Endothelial cell of umbilical vein (primary cell): ENCODE data around the gene TSPOAP1. TPM values are rescaled to one million over a fixed set of nuclear protein-coding genes. Genes with fewer than 3 reads are reported as not detected.

ENCODE experiments used
- BruUV-seq: library from RNA; stranded (reverse); fragments of 400-500 nt; replicated peaks from 2 replicates; lab custom pipeline; 2021; lab: Mats Ljungman, UMichigan
- CTCF ChIA-PET: fragments of 300-600, 350-600 bp; sonication (Branson Sonifier 250); formaldehyde crosslinking; loops from one replicate; lab custom pipeline; 2021; ENCODE audit warnings: antibody characterized with exemption, inconsistent platforms; lab: Charles Lee
- POLR2A ChIA-PET: fragments of 300-600, 350-600 bp; sonication (Branson Sonifier 250); formaldehyde crosslinking; loops from one replicate; lab custom pipeline; 2021; ENCODE audit warnings: antibody characterized with exemption, inconsistent platforms; lab: Charles Lee
- DNase-seq: peaks from one replicate; pipeline ENCODE4 v3.0.0-alpha.2; 2011; ENCODE audit warnings: low read depth, low spot score
- FAIRE-seq: peaks from 2 replicates; lab custom pipeline; 2011; peaks lifted over from hg19 to GRCh38; lab: Jason Lieb, UNC
- H2AFZ ChIP-seq: 2 replicates; pipeline ENCODE4 v1.6.0; 2012; ENCODE audit warnings: low read depth, low read length, control low read depth, inconsistent platforms
- H3K27ac ChIP-seq: 2 replicates; pipeline ENCODE4 v1.5.1; 2011; ENCODE audit warnings: low read depth, mild to moderate bottlenecking, control low read depth, low read length, moderate library complexity; ENCODE audit not compliant: insufficient read depth
- H3K27me3 ChIP-seq, 2 experiments: 2 replicates each; pipeline versions ENCODE4 v1.6.0 to v1.6.1; 2011; ENCODE audit warnings: low read length in 2 of 2, mixed read lengths in 1 of 2; ENCODE audit not compliant: control insufficient read depth in 2 of 2, insufficient read depth in 2 of 2
- H3K36me3 ChIP-seq, 2 experiments: 2 replicates in 1 of 2; 3 replicates in 1 of 2; pipeline ENCODE4 v1.5.1; 2011; ENCODE audit warnings: low read length in 2 of 2, mild to moderate bottlenecking in 1 of 2, moderate library complexity in 1 of 2; ENCODE audit not compliant: control insufficient read depth in 2 of 2, insufficient read depth in 2 of 2; ENCODE audit errors: extremely low read depth in 1 of 2
- H3K4me1 ChIP-seq: 3 replicates; pipeline ENCODE4 v1.5.1; 2011; ENCODE audit warnings: mild to moderate bottlenecking, low read length; ENCODE audit not compliant: control insufficient read depth, insufficient read depth; ENCODE audit errors: extremely low read depth
- H3K4me2 ChIP-seq: 2 replicates; pipeline ENCODE4 v1.6.1; 2011; ENCODE audit warnings: low read length, control low read depth, mixed read lengths; ENCODE audit not compliant: insufficient read depth
- H3K4me3 ChIP-seq, 3 experiments: fragments of 200-600 bp in 1 of 3; sonication (generic), shearing (Covaris generic) in 1 of 3; replicated peaks in 1 of 3; 2 replicates each; pipeline ENCODE4 v1.5.1; 2011 to 2016; ENCODE audit warnings: control low read depth in 3 of 3, low read length in 3 of 3, mild to moderate bottlenecking in 2 of 3, inconsistent platforms in 1 of 3, low read depth in 1 of 3, moderate library complexity in 1 of 3; ENCODE audit not compliant: insufficient read depth in 1 of 3
- H3K79me2 ChIP-seq: 2 replicates; pipeline ENCODE4 v1.6.0; 2012; ENCODE audit warnings: low read length, inconsistent platforms; ENCODE audit not compliant: control insufficient read depth, insufficient read depth
- H3K9ac ChIP-seq: replicated peaks from 2 replicates; pipeline ENCODE3; 2011; ENCODE audit warnings: low read length, control low read depth; ENCODE audit not compliant: insufficient read depth; ENCODE audit errors: extremely low read depth
- H3K9me1 ChIP-seq: replicated peaks from 3 replicates; pipeline ENCODE4 v1.6.0; 2011; ENCODE audit warnings: mild to moderate bottlenecking, low read length; ENCODE audit not compliant: control insufficient read depth, insufficient read depth; ENCODE audit errors: extremely low read depth
- H3K9me3 ChIP-seq: replicated peaks from 2 replicates; pipeline ENCODE4 v1.5.1; 2012; ENCODE audit warnings: low read length, inconsistent platforms; ENCODE audit not compliant: control insufficient read depth, insufficient read depth
- H4K20me1 ChIP-seq: replicated peaks from 2 replicates; pipeline ENCODE3; 2011; ENCODE audit warnings: mild to moderate bottlenecking, low read length; ENCODE audit not compliant: control insufficient read depth, insufficient read depth; ENCODE audit errors: extremely low read depth
- CTCF ChIP-seq, 2 donors: IDR thresholded peaks; 1 replicate in 1 of 2; 2 replicates in 1 of 2; pipeline ENCODE4 v1.5.1; 2011; ENCODE audit warnings: low read length in 2 of 2, mild to moderate bottlenecking in 2 of 2, moderate library complexity in 2 of 2, control low read depth in 1 of 2, inconsistent platforms in 1 of 2, low read depth in 1 of 2; ENCODE audit not compliant: insufficient read depth in 1 of 2; ENCODE audit errors: extremely low read depth in 1 of 2
- EZH2 ChIP-seq: IDR thresholded peaks from 2 replicates; pipeline ENCODE4 v1.6.1; 2012; ENCODE audit warnings: borderline replicate concordance, low read depth, mild to moderate bottlenecking, moderate library complexity, low read length, inconsistent platforms; ENCODE audit not compliant: severe bottlenecking
- FOS ChIP-seq: IDR thresholded peaks from 2 replicates; pipeline ENCODE4 v1.6.1; 2011; ENCODE audit warnings: mild to moderate bottlenecking, low read length, moderate library complexity, borderline replicate concordance; ENCODE audit not compliant: insufficient read depth
- GATA2 ChIP-seq: IDR thresholded peaks from 2 replicates; pipeline ENCODE4 v1.7.0; 2011; ENCODE audit warnings: low read depth, mild to moderate bottlenecking, moderate library complexity, mixed read lengths, low read length; ENCODE audit not compliant: insufficient read length, insufficient read depth
- JUN ChIP-seq: IDR thresholded peaks from 2 replicates; pipeline ENCODE4 v1.6.1; 2011; ENCODE audit warnings: borderline replicate concordance, low read depth; ENCODE audit not compliant: insufficient read length, insufficient read depth
- MAX ChIP-seq: IDR thresholded peaks from 2 replicates; pipeline ENCODE4 v1.6.1; 2011; ENCODE audit not compliant: insufficient read depth, insufficient read length
- POLR2A ChIP-seq: IDR thresholded peaks from 2 replicates; pipeline ENCODE4 v1.6.1; 2012; ENCODE audit warnings: low read depth, mild to moderate bottlenecking, control low read depth, low read length
- dilution Hi-C: fragments of 300-500 bp; cut with MboI; formaldehyde crosslinking; loops from one replicate; pipeline ENCODE4 v1.15.0; 2019; ENCODE audit warnings: low sequenced_read_pairs; ENCODE audit not compliant: extremely low pct_ligation_motif_present
- intact Hi-C: fragments of 100-400 bp; cut with micrococcal nuclease; formaldehyde crosslinking; loops from one replicate; pipeline ENCODE4 v1.10.0; 2022
- polyA plus RNA-seq, 4 experiments: library from polyadenylated mRNA; depleted of rRNA in 3 of 4; stranded (reverse) in 3 of 4; unstranded in 1 of 4; fragments of >200 nt; gene quantifications; 2 replicates each; pipeline versions ENCODE4 v1.2.1 to v1.2.3, GENCODE V29; 2011 to 2012; ENCODE audit warnings: missing spikeins in 1 of 4
- total RNA-seq: library from RNA; stranded (reverse); gene quantifications from 2 replicates; pipeline ENCODE4 v1.2.3, GENCODE V29; 2021

TSPOAP1 gene
- total and polyA plus RNA-seq, 2 donors (not counting 3 experiments of a cell fraction or from before 2014, with no cell fraction given), result not detected

- H3K9me1 ChIP-seq, result no peaks in the 10 kb centered on the region
- ChIA-PET POLR2A (no interaction called here), CTCF (interaction anchor here (2.4 kb wide), 1 partner anchor 61 kb away, joined by 6 read pairs; the partner anchor contains the start of gene RNF43)
- H3K36me3 ChIP-seq, result no peaks in the 10 kb centered on the region
- H3K4me1 ChIP-seq, result peaks cover 2% of the 10 kb centered on the region
- no peak overlapping the region for H3K4me3 ChIP-seq
- H3K9ac ChIP-seq, result no peak overlapping the region
- FAIRE-seq (no peak), DNase-seq (no peak)
- H2AFZ ChIP-seq, result no peak overlapping the region
- H3K4me2 ChIP-seq, result no peak overlapping the region
- no TSS peak for BruUV-seq
- no peaks in the 10 kb centered on the region for H3K27me3 ChIP-seq
- dilution Hi-C loops (no loop called here), intact Hi-C loops (no loop called here)
- TF ChIP-seq MAX, result no peak
- TF ChIP-seq CTCF (IDR thresholded peaks at IDR 0.05; ENCODE audit: extremely low read depth in 1 of 2, insufficient read depth in 1 of 2, low read depth in 1 of 2, low read length in 2 of 2), result no peak
- TF ChIP-seq EZH2, result no peak
- no peak for TF ChIP-seq GATA2
- no peak for TF ChIP-seq JUN
- no peak for TF ChIP-seq POLR2A
- TF ChIP-seq FOS, result no peak
- H3K79me2 ChIP-seq, result peaks cover 6% of the 10 kb centered on the region
- no peak overlapping the region for H3K27ac ChIP-seq
- H3K9me3 ChIP-seq, result no peaks in the 10 kb centered on the region
- H4K20me1 ChIP-seq, result no peaks in the 10 kb centered on the region
Observed at GRCh38 chr17:58356231-58356630, 27.6 kb upstream of the TSPOAP1 start.
